LNCaP clone FGC (cell line): ENCODE measurements around the gene TGFB3.

Experiments used
- DNase-seq: peaks from one replicate; pipeline ENCODE4 v3.0.0-alpha.2; 2011; ENCODE audit warnings: low read depth
- H3K4me3 ChIP-seq: 2 replicates; pipeline ENCODE4 v1.5.1; 2011; ENCODE audit warnings: mild to moderate bottlenecking, low read depth, low read length, control low read depth
- CTCF ChIP-seq: IDR thresholded peaks from 2 replicates; pipeline ENCODE4 v1.5.1; 2012; ENCODE audit warnings: mild to moderate bottlenecking; ENCODE audit not compliant: control insufficient read depth, insufficient read depth; ENCODE audit errors: extremely low read depth

Gene TGFB3

DNA sequence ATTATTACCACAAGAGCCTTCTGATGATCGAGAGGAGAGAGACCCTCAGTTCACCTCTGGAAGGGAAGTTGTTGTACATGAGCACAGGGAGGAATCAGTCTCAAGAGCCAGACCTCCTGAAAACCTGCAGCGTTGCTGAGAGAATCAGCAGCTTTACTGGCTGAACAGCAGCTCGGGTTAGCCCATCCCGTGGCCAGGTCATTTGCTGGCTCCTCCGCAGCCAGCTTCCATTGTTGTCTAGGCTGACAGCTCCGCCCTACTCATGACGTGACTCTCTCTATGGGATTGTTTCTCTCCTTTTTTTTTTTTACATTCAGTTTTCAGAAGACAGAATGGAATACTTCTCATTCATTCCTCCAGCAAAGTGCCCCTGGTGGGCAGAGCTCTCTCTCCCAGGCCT lies 69.9 kb downstream of the TGFB3 start:
- H3K4me3 ChIP-seq, result no peak overlapping the region
- TF ChIP-seq CTCF, result no peak
- DNase-seq, result no peak

DNA sequence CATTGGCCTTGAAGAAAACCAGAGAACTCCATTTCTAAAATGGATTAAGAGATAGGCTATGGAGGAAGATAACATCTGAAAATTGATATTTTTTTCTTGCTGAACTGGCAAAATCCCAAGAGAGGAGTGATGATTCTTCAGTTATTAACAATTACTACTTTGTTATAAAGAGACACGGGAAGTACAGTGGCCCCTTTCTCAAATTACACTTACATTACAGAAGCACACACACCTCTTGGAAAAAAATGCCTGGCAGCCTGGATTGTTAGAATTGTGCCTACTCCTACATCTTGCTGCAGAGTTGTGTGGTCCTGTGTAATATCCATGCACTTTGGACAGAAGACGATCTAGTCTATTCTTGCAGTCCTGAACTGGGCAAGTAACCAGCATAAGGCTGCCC lies 71.7 kb downstream of the TGFB3 start:
- no peak for TF ChIP-seq CTCF
- no peak overlapping the region for H3K4me3 ChIP-seq
- DNase-seq, result no peak

DNA sequence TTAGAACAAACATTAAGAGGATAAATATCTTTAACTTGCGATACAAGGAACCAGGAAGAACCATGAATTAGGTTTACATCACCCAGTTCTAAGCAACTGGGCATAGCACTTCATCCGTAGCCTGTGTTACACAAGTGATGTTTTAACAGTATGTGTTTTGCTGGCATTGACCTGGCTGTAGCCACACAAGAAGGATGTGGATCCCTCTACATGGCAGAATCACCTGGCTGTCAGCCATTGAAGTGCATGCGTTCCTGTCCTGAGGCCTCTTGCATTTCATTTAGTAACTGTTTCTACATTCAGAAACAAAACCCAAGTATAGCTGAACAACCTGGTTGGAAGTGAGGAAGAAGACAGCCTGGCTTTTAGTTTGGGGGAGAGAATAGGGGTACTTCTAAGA lies 72.2 kb downstream of the TGFB3 start:
- no peak overlapping the region for H3K4me3 ChIP-seq
- DNase-seq, result no peak
- TF ChIP-seq CTCF, result no peak
